ENCODE measurements around the gene OOSP2.

The OOSP2 gene

DNA sequence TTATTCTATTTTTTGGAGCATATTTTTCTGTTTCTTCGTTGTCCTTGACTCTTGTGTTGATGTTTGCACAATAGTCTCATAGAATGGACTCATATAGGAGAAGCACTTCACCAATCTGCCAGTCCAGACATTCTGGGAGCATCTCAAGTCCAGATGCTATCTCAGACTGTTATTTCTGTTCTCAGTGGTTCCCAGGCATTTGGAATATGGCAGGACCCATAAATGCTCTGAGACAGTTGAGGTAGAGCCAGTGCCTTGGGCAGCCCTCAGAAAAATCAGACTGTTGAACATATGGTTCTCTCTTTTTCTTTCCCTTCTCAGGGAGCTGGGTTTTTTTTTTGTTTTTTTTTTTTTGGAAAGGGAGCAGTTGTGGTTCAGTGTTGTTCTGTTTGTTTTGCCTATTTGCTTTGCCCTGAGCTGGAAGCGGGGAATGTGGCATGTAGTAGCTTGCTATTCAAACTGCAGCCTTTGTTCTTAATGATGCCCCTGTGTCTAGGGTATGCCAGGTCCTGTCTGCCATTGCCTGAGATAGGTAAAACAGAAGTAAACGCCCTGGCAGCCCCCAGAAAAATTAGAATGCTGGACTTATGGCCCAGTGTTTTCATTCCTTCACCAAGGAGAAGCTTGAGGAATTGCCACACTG is 44.5 kb downstream of the OOSP2 start:
- no peak for DNase-seq

DNA sequence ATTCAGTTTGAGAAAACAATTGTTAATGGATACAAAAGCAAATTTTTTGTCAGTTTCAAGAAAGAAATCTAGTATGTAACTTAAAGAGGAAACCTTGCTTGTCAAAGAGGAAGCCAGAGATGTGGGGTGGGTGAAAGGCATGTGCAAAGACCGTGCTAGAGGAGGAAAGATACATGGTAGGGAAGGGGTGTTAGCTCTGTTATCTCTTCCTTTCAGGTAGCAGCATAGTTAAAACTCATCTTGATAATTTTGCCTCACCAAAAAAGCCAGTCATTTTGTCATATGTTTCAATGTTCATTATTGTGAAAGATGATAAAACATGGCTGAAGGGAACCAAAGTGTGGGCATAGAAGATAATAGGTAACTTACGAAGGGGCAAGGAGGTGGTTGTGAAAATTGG is 45.7 kb downstream of the OOSP2 start:
- DNase-seq, result peak; percentile 33

- no peak for DNase-seq
Measured at GRCh38 chr11:60087239-60087638, 47.0 kb downstream of the OOSP2 start.

DNA sequence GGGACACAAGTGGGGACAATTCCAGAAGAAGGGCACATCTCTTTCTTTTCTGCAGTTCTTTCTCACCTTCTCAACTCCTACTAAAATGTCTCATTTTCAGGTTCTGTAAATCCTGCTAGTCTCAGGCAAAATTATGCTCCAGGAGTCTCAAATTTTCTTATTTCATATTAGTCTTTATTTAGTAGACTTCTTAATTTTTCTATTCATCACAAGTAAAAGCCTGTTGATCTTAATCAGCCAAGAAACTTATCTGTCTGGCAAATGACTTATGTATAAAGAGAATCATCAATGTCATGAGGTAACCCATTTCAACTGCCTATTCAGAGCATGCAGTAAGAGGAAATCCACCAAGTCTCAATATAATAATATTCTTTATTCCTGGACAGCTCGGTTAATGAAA is 48.2 kb downstream of the OOSP2 start, which contains the start of gene MS4A2:
Gene MS4A2 (plus strand): TSS at position 301 of the 400 bp plus-strand sequence. CDS start 102 bp downstream, outside the sequence.
- no peak for DNase-seq

DNA sequence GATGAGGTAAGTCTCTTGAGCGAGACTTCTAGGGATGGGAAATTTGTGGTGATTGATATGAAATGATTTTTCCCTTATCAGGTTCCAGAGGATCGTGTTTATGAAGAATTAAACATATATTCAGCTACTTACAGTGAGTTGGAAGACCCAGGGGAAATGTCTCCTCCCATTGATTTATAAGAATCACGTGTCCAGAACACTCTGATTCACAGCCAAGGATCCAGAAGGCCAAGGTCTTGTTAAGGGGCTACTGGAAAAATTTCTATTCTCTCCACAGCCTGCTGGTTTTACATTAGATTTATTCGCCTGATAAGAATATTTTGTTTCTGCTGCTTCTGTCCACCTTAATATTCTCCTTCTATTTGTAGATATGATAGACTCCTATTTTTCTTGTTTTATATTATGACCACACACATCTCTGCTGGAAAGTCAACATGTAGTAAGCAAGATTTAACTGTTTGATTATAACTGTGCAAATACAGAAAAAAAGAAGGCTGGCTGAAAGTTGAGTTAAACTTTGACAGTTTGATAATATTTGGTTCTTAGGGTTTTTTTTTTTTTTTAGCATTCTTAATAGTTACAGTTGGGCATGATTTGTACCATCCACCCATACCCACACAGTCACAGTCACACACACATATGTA is 55.4 kb downstream of the OOSP2 start:
- no peak for DNase-seq

GRCh38 chr11:60097189-60097588 is 57.0 kb downstream of the OOSP2 start:
- no peak for DNase-seq

All from hematopoietic multipotent progenitor cell treated with erythropoietin and hydrocortisone succinate and interleukin-3 and kit ligand, for 6 days (in vitro differentiated cells).